ENCODE data around the gene CAMK4.
A peak's percentile ranks its signal among the peaks of the same experiment; 100 is the strongest.

Gene CAMK4

GRCh38 chr5:111348661-111349329 lies 124.6 kb downstream of the CAMK4 start:
- TF ChIP-seq GATA3 (IDR thresholded peaks at IDR 0.05; ENCODE audit: low read depth, low read length) (no peak), GATA2 (IDR thresholded peaks at IDR 0.05; ENCODE audit: low read depth, low read length) (no peak)

DNA sequence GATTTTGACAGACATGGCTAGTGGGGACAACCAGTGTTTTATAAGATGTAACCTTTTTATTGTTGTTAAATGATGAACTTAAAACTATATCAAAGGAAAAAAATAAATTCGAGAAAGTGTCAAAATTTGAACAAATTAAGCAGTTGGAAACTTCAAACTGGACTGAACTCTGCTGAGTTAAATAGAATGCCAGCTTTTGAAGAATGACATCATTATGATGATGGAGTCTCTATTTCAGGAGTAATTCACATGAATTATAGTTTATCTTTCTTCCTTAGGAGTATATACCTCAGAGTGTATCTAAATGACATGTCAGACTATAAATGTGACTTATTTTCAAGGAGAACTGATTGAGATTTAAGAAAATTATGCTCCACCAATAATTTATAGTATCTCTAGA lies 125.2 kb downstream of the CAMK4 start:
- TF ChIP-seq GATA2 (IDR thresholded peaks at IDR 0.05; ENCODE audit: low read depth, low read length) (no peak), GATA3 (IDR thresholded peaks at IDR 0.05; ENCODE audit: low read depth, low read length) (no peak)

DNA sequence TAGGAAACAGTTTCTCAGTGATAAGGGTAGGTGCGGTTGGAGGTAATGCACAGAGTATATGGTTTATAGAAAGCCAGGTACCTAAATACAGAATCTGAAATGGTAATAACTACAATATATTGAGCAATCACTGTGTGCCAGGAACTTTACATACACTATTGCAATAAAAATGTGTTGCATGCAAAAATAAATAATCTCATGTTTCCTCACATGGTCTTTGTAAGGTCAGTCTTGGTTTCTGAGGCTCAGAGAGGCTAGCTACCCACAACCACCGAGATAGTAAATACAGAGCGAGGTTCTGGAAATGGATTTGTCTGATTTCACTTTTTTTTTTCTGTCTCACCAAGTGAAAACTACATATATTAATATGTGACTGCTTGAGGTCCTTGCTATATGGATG lies 128.9 kb downstream of the CAMK4 start:
- TF ChIP-seq GATA3 (IDR thresholded peaks at IDR 0.05; ENCODE audit: low read depth, low read length) (no peak), GATA2 (IDR thresholded peaks at IDR 0.05; ENCODE audit: low read depth, low read length) (no peak)

DNA sequence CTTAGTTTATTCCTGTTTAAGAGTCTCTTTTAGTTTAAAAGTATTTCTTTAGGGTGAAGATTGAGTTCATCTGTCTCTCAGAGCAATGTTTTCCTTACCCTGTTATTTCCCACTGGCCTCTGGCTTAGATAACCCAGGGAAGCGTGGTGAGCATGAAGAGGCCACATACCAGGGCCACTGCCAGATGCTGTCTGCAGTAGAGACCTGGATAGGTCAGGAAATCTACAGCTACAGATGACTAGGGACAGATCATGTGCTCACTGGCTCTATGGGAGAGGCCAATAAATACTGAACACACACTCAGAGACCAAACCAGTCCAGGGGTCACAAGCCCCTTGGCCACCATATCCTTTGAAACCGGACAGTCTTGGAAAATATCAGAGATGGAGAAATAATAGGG lies 136.0 kb downstream of the CAMK4 start:
- TF ChIP-seq GATA2 (IDR thresholded peaks at IDR 0.05; ENCODE audit: low read depth, low read length), result no peak
- TF ChIP-seq GATA3 (IDR thresholded peaks at IDR 0.05; ENCODE audit: low read depth, low read length), result no peak

DNA sequence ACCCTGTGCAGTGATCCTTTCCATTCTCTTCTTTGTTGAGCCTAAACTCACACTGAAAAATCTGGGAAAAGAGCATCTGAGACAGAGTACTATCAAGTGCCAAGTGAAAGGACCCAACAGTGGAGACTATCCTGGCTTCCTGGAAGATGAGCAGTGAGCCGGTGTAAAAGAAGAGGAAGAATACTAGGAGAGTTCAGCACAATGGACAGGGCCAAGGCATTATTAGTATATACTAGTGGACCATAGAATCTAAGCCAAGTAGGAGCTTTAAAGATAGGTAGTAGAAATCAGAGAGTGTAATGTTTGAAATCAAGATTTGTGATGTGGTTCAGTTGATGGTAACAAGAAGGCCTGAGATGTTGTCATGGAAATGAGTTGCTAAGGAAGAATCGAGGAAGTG lies 140.8 kb downstream of the CAMK4 start:
- no peak for TF ChIP-seq GATA2 (IDR thresholded peaks at IDR 0.05; ENCODE audit: low read depth, low read length)
- TF ChIP-seq GATA3 (IDR thresholded peaks at IDR 0.05; ENCODE audit: low read depth, low read length), result no peak

DNA sequence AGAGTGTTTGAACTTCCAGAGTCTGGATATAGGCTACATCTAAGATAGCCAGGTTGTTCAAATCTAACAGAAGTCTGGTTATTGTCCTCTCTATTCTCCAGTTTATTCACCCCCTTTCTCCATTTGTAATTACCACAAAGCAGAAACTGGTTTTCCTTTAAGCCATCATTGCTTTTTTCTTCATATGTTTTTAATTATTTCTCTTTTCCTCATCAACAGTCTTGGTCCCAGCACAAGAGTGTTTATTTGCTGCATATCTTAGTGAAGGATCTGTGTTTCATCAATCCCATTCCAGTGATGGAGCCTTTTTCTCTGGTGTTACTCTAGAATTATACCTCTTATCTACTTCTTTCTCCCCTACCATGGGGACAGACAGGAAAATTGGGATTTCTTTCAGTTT lies 142.2 kb downstream of the CAMK4 start:
- TF ChIP-seq GATA2 (IDR thresholded peaks at IDR 0.05; ENCODE audit: low read depth, low read length) (peak; percentile 10; the same call in 1 of the 2 replicates), GATA3 (IDR thresholded peaks at IDR 0.05; ENCODE audit: low read depth, low read length) (no peak)

DNA sequence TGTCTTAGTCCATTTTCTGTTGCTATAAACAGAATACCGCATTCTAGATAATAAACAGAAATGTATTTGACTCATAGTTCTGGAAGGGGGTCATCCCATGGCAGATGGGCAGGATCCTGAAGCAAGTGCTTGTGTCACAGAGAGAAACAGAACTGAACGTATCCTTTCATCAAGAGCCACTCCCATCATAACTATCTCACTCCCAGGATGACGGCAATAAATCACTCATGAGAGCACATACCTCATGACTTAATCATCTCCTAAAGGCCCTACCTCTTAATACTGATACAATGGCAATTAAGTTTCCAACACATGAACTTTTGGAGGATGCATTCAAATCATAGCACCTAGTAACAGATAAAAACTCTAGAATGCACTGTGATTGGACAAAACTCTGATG lies 142.9 kb downstream of the CAMK4 start:
- no peak for TF ChIP-seq GATA3 (IDR thresholded peaks at IDR 0.05; ENCODE audit: low read depth, low read length)
- no peak for TF ChIP-seq GATA2 (IDR thresholded peaks at IDR 0.05; ENCODE audit: low read depth, low read length)

DNA sequence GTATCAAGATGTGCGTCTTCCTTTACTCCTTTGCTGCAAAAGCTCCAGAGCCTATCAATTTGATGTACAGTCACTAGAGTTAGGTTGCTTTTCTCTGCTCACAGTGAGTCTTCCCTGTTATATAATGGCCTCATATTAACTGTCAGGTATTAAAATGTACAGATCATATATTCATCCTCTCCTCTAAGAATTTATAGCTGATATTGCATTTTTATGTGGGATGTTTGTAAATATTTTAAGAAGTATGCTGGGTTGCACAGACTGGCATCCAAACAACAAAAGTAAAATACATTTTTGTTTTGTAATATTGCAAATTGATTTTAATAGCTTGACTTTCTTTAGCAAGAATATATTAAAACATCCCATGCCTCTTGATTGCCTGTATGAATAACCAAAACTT lies 148.6 kb downstream of the CAMK4 start:
- TF ChIP-seq GATA2 (IDR thresholded peaks at IDR 0.05; ENCODE audit: low read depth, low read length) (no peak), GATA3 (IDR thresholded peaks at IDR 0.05; ENCODE audit: low read depth, low read length) (no peak)

DNA sequence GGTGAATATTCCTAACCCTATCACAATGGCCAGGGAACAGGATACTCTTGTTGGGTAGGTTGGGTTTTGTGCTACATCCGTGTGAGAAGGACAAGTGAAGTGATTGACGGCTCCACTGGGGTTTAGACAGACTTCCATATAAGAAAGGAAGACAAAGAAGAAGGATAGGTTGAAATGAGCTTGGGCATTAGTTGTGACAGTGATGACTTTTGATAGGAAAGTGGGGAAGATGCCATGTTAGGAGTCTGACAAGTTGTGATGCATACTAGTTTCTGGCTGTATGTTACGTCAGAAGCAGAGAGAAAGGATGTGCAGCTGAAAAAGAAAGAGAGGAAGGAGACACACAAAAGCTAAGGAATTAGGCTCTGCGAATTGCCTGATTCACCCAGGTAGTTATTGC lies 150.2 kb downstream of the CAMK4 start:
- TF ChIP-seq GATA3 (IDR thresholded peaks at IDR 0.05; ENCODE audit: low read depth, low read length) (no peak), GATA2 (IDR thresholded peaks at IDR 0.05; ENCODE audit: low read depth, low read length) (no peak)

DNA sequence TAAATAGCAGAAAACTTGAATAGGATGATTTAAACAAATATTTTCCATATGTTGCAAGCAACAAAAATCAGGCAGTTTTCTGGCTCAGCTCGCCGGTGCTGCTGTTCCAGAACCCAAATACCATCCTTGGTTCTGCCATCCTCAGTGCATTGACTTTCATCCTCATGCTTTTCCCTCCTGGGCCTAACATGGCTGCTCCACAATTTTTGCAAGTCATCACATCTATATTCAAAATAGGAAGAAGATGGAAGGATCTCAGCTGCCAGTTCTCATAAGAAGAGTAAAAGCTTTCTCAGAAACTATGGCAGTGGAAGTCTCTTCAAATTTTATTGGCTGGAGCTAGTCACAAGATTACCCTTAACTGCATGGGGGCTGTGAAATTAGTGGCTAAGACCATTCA lies 151.5 kb downstream of the CAMK4 start:
- TF ChIP-seq GATA2 (IDR thresholded peaks at IDR 0.05; ENCODE audit: low read depth, low read length), result no peak
- no peak for TF ChIP-seq GATA3 (IDR thresholded peaks at IDR 0.05; ENCODE audit: low read depth, low read length)

DNA sequence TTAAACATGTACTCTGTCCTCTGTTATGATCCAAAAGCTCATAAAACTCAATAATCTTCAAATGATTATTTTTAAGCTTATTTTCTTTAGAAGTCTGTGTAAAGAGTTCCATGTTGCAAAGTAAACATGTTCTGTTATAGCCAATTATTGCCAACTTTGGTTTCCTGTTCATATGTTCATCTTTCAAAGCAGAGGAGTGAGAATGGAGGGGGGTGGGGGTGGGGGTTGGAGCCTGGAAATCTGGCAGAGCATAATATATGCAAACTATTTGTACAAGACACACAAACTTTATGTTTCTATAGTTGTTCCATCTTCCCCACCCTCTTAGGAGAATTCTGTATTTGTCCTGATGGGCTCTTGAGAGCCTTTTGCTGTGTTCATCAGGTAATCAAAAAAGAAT lies 153.1 kb downstream of the CAMK4 start:
- TF ChIP-seq GATA3 (IDR thresholded peaks at IDR 0.05; ENCODE audit: low read depth, low read length) (no peak), GATA2 (IDR thresholded peaks at IDR 0.05; ENCODE audit: low read depth, low read length) (no peak)

GRCh38 chr5:111379391-111379816 lies 155.2 kb downstream of the CAMK4 start:
- peak; percentile 52 for TF ChIP-seq GATA2 (IDR thresholded peaks at IDR 0.05; ENCODE audit: low read depth, low read length)
- TF ChIP-seq GATA3 (IDR thresholded peaks at IDR 0.05; ENCODE audit: low read depth, low read length), result peak; percentile 91

DNA sequence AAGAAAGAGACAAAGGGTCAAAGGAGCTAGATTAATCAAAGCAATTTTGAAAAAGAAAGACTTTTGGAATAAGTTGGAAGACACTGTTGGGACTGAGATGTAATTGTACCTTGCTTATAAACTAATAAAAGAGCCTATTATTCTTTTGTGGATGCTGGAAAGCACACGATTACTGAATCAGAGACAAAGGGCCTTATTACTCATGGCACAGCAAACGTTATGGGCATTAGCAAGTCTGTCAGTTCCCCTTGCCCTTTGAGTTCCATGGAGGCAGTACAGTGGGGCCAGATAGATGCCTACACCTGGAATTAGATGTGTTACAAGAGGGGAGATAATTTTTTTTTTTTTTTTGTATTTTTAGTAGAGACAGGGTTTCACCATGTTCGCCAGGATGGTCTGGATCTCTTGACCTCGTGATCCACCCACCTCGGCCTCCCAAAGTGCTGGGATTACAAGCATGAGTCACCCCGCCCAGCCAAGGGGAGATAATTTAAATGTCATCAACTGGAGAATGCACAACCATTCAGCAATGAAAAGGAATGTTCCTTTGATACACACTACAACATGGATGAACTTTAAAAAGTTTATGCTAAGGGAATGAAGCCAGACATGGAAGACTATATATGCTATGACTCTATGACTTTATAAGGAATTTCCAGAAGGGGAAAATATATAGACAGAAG lies 159.2 kb downstream of the CAMK4 start:
- TF ChIP-seq GATA3 (IDR thresholded peaks at IDR 0.05; ENCODE audit: low read depth, low read length) (no peak), GATA2 (IDR thresholded peaks at IDR 0.05; ENCODE audit: low read depth, low read length) (no peak)

GRCh38 chr5:111384220-111384619 lies 160.0 kb downstream of the CAMK4 start:
- TF ChIP-seq GATA2 (IDR thresholded peaks at IDR 0.05; ENCODE audit: low read depth, low read length), result no peak
- no peak for TF ChIP-seq GATA3 (IDR thresholded peaks at IDR 0.05; ENCODE audit: low read depth, low read length)

- no peak for TF ChIP-seq GATA3 (IDR thresholded peaks at IDR 0.05; ENCODE audit: low read depth, low read length)
Measured at GRCh38 chr5:111385051-111385450, 160.9 kb downstream of the CAMK4 start.
